GM18951 (cell line): ENCODE data around the gene RNF167.

Experiments
- POLR2A ChIP-seq: IDR thresholded peaks from 4 replicates; pipeline ENCODE4 v1.6.1; 2011; ENCODE audit warnings: mild to moderate bottlenecking; ENCODE audit not compliant: insufficient read length, insufficient read depth; ENCODE audit errors: extremely low read depth
- in situ Hi-C: fragments of 300-500 bp; cut with MboI; formaldehyde crosslinking; loops from one replicate; pipeline ENCODE4 v1.12.0; 2022; ENCODE audit warnings: low sequenced_read_pairs, mixed read lengths, inconsistent platforms; ENCODE audit not compliant: unreplicated experiment

Gene RNF167

DNA sequence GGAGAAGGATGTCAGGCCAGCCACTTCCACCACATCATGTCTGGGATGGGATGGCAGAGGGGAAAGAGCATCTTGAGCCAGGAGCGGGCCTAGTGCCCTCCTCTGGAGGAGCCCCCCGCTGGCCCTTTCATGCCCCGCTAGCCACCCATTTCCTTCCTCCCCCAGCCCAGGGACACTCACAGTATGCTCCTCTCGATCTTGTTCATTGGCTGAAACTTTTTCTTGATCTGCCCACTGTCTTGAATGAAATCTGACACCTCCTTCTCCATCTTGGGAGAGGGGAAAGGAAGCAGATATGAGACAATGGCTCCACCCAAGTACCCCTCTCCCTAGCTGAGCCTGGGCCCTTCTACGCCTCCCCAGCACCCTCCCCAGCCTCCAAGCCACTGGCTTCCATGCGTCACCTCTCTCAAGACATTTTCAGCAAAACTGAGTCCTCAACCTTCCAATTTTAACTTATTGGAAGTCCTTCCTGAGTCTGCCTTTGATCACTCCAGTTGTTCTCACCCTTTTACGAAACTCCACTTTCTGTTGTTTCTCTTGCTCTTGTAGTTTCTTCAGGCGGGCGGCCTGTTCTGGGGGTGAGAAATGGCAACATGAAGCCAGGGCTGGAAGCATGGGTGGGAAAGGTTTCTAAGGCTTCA, 20.3 kb downstream of the RNF167 start:
- no peak for TF ChIP-seq POLR2A

DNA sequence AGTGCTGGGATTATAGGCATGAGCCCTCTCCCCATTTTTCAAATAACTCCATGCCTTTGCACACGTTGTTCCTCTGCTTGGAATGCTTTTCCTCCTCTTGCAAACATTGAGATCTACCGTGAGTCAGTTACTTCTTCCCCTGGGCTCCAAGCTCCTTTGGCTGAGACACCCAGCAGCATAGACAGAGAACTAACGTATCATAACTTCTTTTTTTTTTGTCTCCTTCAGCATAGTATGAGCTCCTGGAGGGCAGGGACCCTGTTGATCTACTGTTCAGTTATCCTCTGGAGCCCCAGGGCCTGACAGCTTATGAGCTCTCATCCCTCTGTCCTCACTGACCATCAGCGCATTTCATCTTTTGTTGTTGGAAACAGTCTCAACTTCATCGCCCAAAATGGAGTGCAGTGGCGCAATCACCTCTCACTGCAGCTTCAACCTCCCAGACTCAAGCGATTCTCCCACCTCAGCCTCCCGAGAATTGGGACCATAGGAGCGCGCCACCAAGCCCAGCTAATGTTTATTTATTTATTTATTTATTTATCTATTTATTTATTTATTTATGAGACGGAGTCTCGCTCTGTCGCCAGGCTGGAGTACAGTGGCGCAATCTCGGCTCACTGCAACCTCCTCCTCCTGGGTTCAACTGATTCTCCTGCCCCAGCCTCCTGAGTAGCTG, 25.4 kb downstream of the RNF167 start:
- in situ Hi-C loops, result no loop called here
- no peak for TF ChIP-seq POLR2A

More for the DNA sequence above, 20.3 kb downstream of the RNF167 start:
- in situ Hi-C loops, result no loop called here

DNA sequence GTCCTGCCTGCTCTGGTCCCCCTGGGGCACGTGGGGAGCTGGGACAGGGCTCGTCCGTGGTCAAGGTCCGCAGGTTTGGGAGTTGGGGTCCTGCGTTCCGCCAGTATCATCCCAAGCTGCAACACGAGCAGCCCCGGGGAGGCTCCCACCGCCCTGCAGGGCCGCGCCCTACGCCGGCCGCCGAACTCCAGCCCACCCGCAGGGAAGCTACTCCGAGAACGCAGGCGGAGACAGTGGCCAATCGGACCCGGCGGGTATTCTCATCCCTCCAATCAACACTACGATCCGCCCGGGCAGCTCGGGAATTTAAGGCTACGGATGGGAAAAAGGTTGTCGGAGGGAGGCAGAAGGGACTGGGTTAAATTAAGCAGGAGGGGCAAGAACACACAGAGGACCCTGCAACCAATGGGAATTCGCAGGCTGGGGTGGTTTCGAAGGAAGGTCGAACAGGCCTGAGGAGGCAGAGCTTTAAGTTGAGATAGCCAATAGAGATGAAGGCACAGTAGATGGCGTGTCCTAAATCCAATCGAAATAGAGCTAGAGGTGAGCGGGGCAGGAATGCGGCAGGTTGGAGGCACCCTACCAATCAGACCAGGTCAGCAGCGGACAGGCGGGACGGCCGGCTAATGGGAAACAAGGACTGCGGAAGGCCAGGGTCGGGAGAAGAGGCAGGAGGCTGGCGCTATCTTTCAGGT, 26.9 kb downstream of the RNF167 start:
- in situ Hi-C loops, result no loop called here
- peak; percentile 46 for TF ChIP-seq POLR2A

DNA sequence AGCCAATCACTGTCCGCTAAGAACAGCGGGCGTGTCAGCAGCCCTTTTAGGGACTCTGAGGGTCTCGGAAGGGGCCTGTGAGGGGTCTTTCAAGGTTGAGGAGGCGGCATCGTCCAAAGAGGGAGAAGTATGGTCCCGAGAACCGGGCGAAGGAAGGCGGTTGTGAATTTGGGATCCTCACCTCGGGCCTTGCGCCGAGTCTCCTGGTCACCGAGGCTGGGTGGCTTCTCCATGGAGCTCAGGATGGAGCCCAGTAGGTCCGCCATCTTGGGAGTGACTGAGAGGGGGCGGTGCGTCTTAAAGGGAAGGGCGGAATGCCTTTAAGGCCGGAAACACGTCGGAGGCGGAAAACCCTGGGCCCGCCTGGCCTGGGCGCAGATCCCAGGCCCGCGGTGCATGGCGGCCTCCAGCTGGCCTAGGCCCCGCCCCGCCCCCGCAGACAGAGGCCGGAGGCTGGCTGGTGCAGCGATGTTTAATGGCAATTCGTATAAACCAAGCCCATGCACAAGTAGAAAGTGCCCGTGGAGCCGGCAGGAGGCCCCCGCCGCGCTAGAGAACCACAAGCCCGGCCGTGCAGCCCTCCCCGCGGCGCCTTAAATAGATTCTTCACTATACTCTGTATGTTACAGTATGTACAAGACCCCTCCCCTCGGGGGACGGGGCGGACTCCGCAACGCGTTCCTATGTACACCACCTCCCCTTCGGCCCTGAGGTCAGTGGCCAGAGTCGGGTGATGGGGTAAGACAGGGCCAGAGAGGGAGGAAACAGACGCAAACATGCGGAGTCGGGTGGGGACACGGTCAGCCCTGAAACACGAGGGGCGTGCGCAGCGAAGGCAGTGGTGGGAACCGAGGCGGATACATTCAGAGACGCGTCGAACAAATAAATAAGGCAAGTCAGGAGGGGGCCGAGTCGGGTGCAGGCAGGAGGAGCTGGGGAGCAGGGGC, 27.7 kb downstream of the RNF167 start, which contains the start of gene SPAG7:
Gene SPAG7 (minus strand): TSS at position 279 of the 947 bp plus-strand sequence. CDS start 13 bp downstream, at position 266.
- in situ Hi-C loops, result no loop called here
- peak; percentile 76 for TF ChIP-seq POLR2A

DNA sequence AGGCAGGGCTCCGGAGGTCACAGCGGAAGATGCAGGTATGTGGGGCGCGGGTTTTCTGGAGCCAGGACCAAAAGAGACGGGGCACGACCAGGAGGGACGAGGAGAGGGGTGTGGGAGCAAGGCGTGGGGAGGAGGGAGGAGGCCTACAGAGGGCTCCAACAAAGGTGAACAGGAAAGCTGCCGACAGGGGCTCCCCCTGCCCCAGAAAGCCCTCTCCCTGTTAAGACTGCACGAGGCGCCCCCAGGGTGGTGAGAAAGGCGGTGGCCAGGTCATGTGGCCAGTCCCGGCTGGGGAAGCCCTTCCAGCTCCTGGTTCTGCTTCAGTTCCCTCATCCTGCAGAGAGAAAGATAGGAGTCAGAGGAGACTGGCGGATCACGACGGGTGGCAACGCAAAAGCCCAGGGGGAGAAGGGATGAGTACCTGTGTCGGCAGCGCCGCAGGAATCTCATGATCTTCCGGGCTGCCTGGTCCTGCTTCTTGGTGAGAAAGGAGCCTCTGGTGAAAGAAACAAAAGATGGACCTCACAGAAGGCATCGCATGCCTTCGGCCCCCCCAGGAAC, 28.5 kb downstream of the RNF167 start:
- TF ChIP-seq POLR2A, result no peak
- in situ Hi-C loops, result no loop called here

DNA sequence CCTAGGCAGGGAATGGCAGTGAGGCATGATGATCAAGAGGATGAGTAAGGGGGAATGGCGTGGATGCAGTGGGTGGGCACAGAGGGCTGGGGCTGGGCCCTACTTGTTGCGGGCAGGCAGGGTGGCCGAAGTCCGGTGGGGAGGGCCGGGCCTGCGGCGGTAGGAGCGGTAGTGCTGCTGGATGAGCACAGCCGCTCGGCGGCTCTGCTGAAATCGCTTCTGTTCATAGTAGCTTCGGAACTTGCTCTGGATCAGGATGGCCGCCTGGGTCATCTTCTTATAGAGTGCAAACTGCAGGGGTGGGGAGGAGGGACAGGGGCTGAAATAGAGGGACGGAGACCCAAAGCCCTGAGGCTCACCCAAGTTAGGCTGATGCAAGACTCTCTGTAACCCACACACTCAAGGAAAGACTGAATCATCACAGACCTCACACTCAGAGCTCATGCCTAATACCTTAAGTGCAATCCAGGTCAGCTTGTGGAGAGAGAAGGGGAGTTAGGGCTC, 29.0 kb downstream of the RNF167 start:
- in situ Hi-C loops, result no loop called here
- no peak for TF ChIP-seq POLR2A

DNA sequence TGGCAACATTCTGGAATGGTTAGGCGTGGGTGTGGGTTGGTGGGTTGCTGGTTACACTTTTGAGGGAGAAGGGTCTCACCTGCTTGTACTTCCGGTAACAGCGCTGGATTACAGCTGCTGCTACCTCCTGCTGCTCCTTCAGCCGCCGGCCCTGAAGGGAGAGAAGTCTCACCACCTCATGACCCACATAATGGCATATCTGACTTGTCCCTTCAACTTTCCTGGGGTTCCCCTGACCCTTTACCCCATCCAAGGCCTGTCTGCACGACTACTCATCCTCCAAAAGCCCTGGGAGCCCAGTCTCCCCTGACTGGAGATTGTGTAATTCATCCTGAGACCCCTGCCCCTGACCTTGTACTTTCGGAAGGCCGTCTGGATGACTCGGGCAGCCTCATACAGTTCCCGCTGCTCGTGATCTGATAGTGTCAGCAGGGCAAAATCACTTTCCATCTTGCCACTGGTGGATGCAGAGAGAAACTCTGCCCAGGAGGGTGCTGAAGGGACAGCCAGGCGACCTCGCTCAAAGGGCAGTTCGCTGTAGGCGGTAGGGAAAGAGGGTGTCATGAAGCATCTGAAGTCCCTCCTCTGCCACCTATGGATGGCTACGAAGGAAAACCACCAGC, 29.6 kb downstream of the RNF167 start:
- in situ Hi-C loops, result no loop called here
- no peak for TF ChIP-seq POLR2A

DNA sequence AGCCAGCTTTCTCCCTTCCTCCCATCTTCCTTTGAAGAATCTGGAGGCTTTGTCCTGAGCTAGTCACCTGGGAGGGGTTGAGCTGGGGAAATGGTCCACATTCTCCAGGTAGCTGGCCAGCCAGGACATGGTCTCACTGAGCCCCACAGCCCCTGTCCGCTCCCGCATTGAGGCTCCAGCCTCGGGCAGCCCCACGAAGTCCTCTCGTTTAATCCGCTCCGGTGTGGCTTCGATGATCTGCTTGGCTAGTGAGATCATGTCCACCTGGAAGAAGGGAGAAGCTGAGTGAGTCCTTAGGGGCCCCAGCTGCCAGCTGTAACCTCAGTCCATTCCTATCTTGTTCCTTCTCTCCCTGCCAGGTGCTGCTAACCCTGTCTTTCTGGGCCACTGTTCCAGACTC, 30.2 kb downstream of the RNF167 start:
- no peak for TF ChIP-seq POLR2A
- in situ Hi-C loops, result no loop called here

DNA sequence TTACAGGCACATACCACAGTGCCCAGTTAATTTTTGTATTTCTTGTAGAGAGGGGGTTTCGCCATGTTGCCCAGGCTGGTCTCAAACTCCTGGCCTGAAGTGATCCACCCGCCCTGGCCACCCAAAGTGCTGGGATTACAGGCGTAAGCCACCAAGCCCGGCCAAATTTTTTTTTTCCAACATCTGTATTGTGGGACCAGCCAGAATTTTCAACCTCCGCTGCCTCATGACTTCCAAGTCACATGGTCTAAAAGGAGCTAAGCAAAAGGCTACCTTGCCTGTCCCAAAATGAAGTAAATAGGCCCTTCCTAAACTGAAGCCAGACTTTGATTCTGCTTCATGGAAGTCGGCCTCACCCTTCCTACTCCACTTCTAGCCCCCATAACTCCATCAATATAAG, 31.8 kb downstream of the RNF167 start:
- no peak for TF ChIP-seq POLR2A
- in situ Hi-C loops, result no loop called here

DNA sequence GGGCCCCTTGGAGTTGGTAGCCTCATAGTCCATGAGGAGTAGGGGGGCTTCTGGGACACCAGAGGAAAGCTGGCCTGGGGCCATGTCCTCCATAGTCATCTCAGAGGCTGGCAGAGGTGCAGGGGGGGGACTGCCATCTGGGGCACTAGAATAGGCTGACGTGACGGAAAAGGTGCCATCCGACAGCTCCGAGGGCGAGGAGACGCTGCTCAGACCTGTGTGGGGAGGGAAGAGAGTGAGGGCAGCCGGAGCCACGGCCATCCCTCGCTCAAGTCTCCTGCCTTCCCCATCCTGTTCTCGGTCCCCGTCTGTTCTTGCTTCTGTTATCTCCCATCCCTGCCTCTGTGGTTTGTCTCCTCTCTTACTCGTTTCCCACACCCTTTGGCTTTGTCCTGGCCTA, 32.3 kb downstream of the RNF167 start:
- in situ Hi-C loops, result no loop called here
- TF ChIP-seq POLR2A, result no peak

DNA sequence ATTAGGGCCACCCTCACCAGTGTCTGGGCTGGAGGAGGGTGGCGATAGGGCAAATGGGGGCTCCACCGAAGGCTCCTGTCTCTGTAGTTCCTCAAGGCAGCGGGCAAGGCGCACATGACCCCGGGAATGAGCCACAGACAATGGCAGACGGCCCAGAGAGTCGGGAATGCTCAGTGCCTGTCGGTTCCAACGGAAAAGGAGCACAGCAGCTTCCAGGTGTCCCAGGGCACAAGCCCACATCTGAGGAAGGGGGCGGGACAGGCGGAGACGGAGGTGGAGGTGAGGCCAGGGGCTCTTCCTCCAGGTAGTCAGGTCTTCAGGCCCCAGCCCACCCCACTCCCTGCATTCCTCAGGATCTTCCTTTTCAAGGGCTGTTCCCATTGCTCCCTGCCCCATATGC, 32.7 kb downstream of the RNF167 start:
- in situ Hi-C loops, result no loop called here

DNA sequence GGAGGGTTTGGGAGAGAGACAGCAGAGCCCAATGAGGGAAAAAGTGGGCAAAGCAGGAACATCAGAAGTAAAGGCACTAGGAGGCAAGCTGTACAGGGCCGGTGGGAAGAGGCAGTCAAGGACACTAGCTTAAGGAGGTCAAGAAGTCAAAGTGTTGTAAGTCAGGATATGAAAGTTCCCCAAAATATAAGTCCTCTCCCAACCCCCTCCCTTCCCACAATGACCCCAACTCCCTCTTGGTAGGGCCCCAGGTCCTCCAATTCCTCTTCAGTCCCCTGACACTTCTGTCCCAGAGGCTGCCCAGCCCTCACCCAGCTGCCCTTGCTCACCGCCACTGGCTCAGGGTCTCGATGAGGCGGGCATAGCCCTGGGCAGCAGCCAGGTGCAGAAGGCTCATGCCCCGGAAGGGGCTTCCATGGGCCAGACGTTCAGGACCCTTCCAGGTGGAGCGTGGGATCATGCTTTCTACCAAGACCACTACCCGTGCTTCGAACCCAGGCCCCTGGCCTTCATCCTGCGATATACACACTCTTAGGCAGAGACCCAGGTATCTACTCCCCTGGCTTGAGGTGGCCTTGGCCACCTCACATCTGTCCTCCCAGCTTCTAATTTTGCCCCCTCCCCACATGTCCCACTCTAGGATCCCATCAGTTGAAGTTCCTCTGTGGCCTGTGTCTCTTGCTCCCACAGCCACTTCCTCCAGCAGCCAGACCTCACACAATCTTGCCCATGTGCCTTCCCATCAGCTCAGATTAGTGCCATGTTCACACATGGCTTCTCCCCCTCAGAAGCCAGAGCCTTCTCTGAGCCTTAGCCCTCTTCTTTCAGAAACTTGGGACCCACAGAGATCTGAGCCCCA, 33.4 kb downstream of the RNF167 start:
- TF ChIP-seq POLR2A, result no peak
- in situ Hi-C loops, result no loop called here

More for the DNA sequence above, 32.7 kb downstream of the RNF167 start:
- no peak for TF ChIP-seq POLR2A
